GM21529 (cell line): ENCODE measurements around the gene DTNBP1.

ENCODE experiments used
- ATAC-seq: cut with Tn5 transposase; IDR thresholded peaks from one replicate; pipeline ENCODE4 v1.9.1; 2021; ENCODE audit not compliant: unreplicated experiment

Gene DTNBP1, protein sequence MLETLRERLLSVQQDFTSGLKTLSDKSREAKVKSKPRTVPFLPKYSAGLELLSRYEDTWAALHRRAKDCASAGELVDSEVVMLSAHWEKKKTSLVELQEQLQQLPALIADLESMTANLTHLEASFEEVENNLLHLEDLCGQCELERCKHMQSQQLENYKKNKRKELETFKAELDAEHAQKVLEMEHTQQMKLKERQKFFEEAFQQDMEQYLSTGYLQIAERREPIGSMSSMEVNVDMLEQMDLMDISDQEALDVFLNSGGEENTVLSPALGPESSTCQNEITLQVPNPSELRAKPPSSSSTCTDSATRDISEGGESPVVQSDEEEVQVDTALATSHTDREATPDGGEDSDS

GRCh38 chr6:15662326-15663129 lies at the start of gene DTNBP1:
Gene DTNBP1, minus strand, starts transcription at chr6:15663028. Its CDS starts 159 bp downstream, at chr6:15662869.
- ATAC-seq: peak; percentile 69

DNA sequence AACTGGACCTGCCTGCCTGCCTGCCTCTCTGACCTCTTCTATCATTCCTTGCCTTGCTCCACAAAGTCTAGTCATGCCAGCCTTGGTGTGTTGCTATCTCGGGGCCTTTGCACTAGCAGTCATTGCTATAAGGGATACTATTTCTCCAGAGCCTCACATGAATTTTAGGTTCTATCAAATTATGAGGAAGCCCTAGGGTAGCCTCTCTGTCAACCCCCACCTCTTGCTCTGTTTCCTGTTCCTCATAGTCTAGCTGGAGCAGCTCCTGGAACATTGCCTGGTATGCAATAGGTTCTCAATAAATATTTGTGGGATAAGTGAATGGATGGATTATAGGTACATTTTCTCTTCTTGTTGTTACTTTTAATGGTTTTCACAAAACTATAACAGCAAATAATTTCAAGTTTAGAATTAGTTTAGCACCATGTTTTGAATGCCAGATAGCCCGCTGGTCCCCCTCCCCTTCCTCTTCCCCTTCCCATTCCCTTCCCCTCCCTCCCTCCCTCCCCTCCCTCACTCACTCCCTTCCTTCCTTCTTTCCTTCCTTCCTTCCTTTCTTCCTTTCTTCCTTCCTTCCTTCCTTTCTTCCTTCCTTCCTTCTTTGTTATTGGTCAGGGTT lies 46.9 kb upstream of the DTNBP1 start:
- no peak for ATAC-seq

- ATAC-seq: no peak
Observed at GRCh38 chr6:15708231-15708630, 45.4 kb upstream of the DTNBP1 start.

DNA sequence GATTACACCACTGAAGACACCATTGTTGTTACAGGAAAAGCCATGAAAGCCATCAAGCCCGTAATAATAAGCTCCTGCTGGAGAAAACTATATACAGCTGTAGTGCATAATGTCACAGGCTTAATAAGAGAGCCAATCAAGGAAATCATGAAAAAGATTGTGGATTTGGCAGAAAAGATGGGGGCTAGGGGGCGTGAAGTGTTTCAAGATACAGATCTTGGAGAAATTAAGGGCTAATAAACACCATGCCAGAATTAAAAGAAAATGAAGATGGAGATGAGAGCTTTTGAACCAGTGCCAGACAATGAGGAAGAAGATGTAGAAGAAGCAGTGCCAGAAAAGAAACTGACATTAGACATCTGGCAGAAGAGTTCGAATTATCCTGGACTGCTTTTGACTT lies 43.2 kb upstream of the DTNBP1 start:
- no peak for ATAC-seq

DNA sequence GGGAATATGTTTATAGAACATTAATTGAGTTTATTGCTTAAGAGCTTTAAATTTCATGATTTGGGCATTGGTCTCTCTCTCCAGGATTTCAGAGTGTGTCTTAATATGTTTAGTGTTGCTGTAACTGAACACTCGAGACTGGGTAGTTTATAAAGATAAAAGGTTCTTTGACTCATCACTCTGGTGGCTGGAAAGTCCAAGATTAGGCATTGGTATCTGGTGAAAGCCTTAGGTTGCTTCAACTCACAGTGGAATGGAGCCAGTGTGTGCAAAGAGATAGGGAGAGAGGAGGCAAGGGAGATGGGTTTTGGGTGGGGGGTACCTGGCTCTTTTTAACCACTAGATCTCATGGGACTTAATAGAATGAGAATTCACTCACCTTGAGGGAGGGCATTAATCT lies 35.6 kb upstream of the DTNBP1 start:
- no peak for ATAC-seq

- no peak for ATAC-seq
Observed at GRCh38 chr6:15697895-15698294, 35.1 kb upstream of the DTNBP1 start.

DNA sequence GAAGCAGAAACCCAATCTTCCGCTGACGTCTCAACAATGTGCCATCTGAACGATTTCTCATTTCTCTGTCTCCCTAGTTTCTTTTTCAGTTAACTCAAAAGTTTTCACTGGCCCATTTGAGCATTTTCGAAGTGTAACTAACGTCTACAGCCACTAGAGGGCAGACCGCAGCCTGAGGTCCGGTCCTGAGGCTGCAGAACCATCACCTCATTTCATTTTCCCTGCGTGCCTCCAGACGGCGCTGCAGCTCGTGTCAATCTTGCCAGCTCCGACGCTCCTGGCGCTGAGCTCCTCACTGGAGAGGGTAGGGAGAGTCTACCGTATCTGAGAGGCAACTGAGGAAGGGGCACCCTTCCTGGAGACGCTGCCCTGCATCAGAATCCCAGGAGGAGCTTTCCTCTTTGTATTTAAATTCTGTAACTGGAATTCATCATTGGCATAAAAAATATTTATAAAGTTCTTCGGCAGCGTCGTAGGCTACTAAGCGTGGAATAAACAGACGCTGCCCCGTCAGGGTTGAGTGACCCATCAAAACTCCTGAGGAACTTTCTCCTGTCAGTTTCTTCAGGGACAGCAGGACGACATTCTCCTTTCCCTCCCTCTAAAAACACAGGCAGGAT lies 28.5 kb upstream of the DTNBP1 start:
- ATAC-seq: peak; percentile 94

GRCh38 chr6:15690510-15690909 lies 27.7 kb upstream of the DTNBP1 start:
- no peak for ATAC-seq

GRCh38 chr6:15689586-15690482 lies 27.0 kb upstream of the DTNBP1 start:
- no peak for ATAC-seq

DNA sequence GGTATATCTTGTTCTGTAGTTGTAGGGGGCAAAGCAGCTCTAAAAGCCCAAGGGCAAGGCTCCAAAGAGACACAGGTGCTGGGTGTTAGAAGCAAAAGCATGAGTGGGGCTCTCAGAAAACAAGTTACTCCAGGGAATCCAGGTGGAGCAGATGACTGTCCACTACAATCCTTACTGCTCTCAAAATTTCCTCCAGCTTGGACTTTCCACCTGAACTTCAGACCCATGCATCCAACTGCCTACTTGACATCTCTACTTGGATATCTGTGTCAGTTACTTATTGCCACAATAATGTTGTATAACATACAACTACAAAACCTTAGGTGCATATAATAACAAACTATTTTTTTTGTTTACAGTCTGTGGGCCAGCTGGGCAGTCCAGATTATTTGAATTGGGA lies 22.8 kb upstream of the DTNBP1 start:
- ATAC-seq: no peak

DNA sequence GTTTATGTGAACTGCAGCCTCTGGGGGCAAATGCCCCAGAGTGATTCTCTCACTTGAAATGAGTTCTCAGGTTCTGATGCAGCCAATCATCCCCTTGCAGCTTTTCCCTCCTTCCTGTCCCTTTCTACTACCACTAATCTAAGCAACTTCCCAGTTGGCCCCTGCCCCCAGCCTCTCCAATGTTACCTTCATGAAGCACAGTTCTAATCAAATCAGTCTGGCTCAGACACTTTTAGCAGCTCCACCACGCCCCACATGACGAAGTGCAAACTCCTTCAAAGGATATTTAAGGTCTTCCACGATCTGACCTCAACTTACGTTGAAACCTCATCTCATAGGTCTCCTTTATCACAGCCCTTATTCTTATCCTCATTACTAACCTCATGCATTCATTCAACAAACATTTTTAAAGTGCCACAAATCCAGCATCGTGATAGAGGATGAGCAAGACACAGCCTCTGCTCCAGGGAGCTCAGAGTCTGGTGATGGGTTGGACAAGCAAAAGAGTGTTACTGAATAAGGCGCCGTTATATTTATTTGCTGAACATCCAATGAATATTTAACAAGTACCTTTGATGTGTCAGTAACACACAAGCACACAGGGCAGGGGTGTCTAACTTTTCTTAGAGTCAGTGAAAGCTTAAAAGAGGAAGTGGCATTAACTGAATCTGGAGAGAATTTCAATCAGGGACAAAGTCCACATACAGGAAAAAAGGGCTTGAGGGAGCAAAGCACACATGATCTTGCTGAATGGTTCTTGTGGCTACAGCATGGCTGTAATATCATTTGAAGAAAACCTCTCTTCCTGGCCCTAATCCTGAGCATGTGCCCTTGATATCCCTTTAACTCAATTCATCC lies 20.4 kb upstream of the DTNBP1 start:
- ATAC-seq: peak; percentile 45

DNA sequence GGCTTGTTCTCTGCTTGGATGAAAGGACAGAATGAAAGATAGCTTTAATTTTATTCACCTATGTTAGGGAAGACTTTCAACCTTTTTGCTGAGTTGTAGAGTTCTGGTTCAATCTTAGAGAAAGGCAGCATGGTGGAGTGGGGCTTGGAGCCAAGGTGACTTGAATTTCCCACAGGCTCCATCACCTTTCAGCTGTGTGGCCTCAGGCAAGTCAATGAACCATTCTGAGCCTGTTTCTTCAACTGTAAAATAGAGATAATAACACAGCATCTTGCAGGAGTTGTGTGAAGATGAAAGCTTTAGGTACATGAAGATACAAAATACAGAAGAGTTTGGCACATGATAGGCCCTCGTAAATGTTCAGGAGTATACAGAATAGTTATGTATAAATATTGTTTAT lies 19.1 kb upstream of the DTNBP1 start:
- no peak for ATAC-seq

- ATAC-seq: no peak
Observed at GRCh38 chr6:15678514-15678913, 15.7 kb upstream of the DTNBP1 start.

GRCh38 chr6:15677822-15678221 lies 15.0 kb upstream of the DTNBP1 start:
- no peak for ATAC-seq

DNA sequence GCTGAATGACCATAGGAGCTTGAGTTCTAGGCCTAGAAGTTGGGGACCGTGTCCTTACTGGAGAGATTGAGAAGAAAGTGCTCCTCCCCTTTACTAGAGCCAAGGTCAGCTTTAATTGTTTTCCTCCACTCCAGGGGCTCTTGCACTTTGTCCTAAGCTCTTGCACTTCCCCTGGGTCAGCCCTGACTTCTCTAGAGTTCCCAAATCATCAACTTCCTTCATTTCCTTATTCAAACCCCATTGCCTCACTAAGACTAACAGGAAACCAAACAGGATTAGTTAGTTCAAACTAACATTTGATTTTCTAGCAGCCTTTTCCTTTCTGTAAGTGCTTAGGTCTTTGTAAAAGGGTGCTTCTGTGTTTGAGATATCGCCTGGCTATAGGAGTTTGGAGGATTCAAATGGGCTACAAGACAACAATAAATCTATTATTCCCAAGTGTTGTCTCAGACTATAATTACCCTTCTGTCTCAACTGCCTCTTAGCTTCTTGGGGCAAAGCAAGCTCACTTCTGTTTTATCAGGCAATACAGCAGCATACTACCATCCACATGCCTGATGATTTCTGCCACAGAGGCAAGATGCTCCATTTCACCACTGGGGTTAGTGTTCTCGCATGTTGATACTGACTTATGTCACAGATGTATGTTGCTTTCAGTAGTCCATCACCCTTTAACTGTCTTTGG lies 12.8 kb upstream of the DTNBP1 start:
- no peak for ATAC-seq

DNA sequence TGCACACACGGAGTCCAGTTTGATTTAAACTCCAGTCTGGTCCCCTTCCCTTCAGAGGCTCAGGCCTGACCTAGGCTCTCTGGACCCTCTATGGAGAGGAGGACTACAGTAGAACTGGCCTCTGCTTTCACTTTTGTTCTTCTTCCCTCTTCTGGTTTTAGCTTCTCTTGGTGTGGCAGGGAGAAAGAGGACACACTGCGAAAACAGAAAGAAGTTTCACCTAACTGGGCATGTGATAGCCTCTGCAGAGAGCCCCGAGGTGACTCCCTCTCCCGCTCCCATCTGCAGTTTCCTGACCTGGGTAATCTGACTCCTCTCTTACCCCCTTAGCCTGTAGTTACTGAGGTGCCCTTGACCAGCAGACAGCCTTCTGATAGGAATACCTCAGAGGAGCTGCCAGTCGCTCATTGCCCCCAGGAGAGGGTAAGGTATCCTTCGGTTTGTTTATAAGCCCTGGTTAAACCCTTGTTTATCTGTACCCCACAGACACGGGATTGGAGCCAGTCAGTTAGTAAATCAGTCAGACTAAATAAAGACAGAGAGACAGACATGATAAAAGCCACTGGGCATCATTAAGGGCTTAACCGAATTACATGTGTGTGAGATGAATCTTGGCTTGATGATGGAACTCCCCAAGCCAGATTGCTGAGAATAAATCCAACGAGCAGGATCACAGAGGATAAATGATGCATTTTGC lies 12.0 kb upstream of the DTNBP1 start:
- no peak for ATAC-seq

DNA sequence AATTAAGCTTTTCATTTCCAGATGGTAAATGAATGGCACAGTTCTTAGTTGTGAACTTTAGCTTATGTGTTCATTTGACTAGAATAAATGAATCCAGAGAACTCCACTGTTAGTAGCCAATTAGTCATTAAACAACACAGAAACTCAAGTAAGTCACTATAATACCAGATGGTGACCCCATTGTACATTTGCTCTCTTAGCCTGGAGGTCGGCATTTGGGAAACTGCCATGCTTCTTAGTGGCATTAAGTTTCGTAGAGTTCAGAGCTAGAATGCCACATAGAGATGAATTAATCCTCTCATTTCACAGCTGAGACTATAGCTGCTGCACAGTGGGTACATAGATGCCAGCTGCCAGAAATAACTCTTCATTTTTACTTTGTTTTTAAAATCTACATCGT lies 10.8 kb upstream of the DTNBP1 start:
- ATAC-seq: no peak

GRCh38 chr6:15672818-15673217 lies 10.0 kb upstream of the DTNBP1 start:
- ATAC-seq: no peak
